Activated CD8-positive, alpha-beta memory T cell treated with anti-CD3 and anti-CD28 coated beads, Interleukin-2, amount 50 U/mL, for 24 hours (primary cell): Measurements from ENCODE around the gene R3HCC1L.

Experiments
- DNase-seq: peaks from one replicate; pipeline ENCODE4 v3.0.0-alpha.2; 2020; ENCODE audit errors: extremely low read depth

The R3HCC1L gene

GRCh38 chr10:98260350-98260749 is 125.9 kb downstream of the R3HCC1L start:
- DNase-seq: no peak

- no peak for DNase-seq
These were observed 126.3 kb downstream of the R3HCC1L start for GRCh38 chr10:98260752-98261151.

- DNase-seq: no peak
These were observed 127.2 kb downstream of the R3HCC1L start for GRCh38 chr10:98261436-98262277.

- no peak for DNase-seq
These were observed 128.1 kb downstream of the R3HCC1L start for GRCh38 chr10:98262571-98262970.

- no peak for DNase-seq
These were observed 128.6 kb downstream of the R3HCC1L start for GRCh38 chr10:98263088-98263487.

GRCh38 chr10:98264378-98265065 is 130.1 kb downstream of the R3HCC1L start:
- DNase-seq: no peak

- DNase-seq: no peak
These were observed 131.2 kb downstream of the R3HCC1L start for GRCh38 chr10:98265403-98266378.

- DNase-seq: no peak
These were observed 132.2 kb downstream of the R3HCC1L start for GRCh38 chr10:98266647-98267046.

- no peak for DNase-seq
These were observed 132.8 kb downstream of the R3HCC1L start for GRCh38 chr10:98267069-98267893.

GRCh38 chr10:98267894-98268693 is 133.6 kb downstream of the R3HCC1L start, which contains the start of gene LOXL4:
LOXL4 (minus strand) TSS chr10:98268194; CDS start chr10:98263019, 5,175 bp downstream.
- DNase-seq: no peak

GRCh38 chr10:98268694-98269431 is 134.4 kb downstream of the R3HCC1L start:
- DNase-seq: no peak

- no peak for DNase-seq
These were observed 135.0 kb downstream of the R3HCC1L start for GRCh38 chr10:98269435-98269912.

- DNase-seq: no peak
These were observed 135.8 kb downstream of the R3HCC1L start for GRCh38 chr10:98270073-98270740.

GRCh38 chr10:98270786-98271185 is 136.3 kb downstream of the R3HCC1L start:
- DNase-seq: no peak

GRCh38 chr10:98272245-98272644 is 137.8 kb downstream of the R3HCC1L start:
- no peak for DNase-seq

GRCh38 chr10:98272656-98273055 is 138.2 kb downstream of the R3HCC1L start:
- DNase-seq: no peak

- DNase-seq: no peak
These were observed 138.8 kb downstream of the R3HCC1L start for GRCh38 chr10:98273057-98273850.

GRCh38 chr10:98274562-98274961 is 140.1 kb downstream of the R3HCC1L start:
- no peak for DNase-seq
